ENCODE data around the gene SNTB2. TPM values are rescaled to one million over a fixed set of nuclear protein-coding genes. Genes with fewer than 3 reads are reported as not detected.

The SNTB2 gene
- total and polyA plus RNA-seq, 9 of the 15 experiments (the other 6 are each of a cell fraction or from before 2014, with no cell fraction given) = 1.2 to 13.7 (median 5.7) TPM

- TF ChIP-seq CGGBP1 (CRISPR knock-in tag; IDR thresholded peaks at IDR 0.05) (no peak), CREB3 (tag; conservative IDR thresholded peaks at IDR 0.05; ENCODE audit: low read depth) (no peak), ZBTB17 (CRISPR knock-in tag; IDR thresholded peaks at IDR 0.05) (no peak), CREB1 (IDR thresholded peaks at IDR 0.05) (no peak; the same call in 1 of the 2 replicates), CREB1 (CRISPR knock-in tag; IDR thresholded peaks at IDR 0.05) (0 out of 2 replicates have a peak, but pooled peaks have one; percentile 14), NR2C2 (CRISPR knock-in tag; IDR thresholded peaks at IDR 0.05) (no peak), NR2C2 (tag; IDR thresholded peaks at IDR 0.05) (no peak), MLX (CRISPR knock-in tag; conservative IDR thresholded peaks at IDR 0.05) (no peak), CBX1 (IDR thresholded peaks at IDR 0.05; ENCODE audit: low read depth) (no peak), KLF1 (tag; IDR thresholded peaks at IDR 0.05) (0 out of 2 replicates have a peak, but pooled peaks have one; percentile 34), HDGF (IDR thresholded peaks at IDR 0.05) (no peak), IFI16 (CRISPR knock-in tag; IDR thresholded peaks at IDR 0.05) (no peak), TAL1 (IDR thresholded peaks at IDR 0.05) (no peak), ZBTB12 (CRISPR knock-in tag; IDR thresholded peaks at IDR 0.05) (no peak), BACH1 (tag; IDR thresholded peaks at IDR 0.05) (no peak), PTBP1 (IDR thresholded peaks at IDR 0.05; ENCODE audit: low read depth, low read length) (no peak), ELF2 (CRISPR knock-in tag; IDR thresholded peaks at IDR 0.05) (no peak), MLLT1 (IDR thresholded peaks at IDR 0.05) (no peak), U2AF1 (optimal IDR thresholded peaks at IDR 0.05; ENCODE audit: low read depth, low read length) (no peak), PTRF (tag; IDR thresholded peaks at IDR 0.05) (no peak), ASH1L (IDR thresholded peaks at IDR 0.05; ENCODE audit: borderline replicate concordance, low read depth, partially characterized antibody) (no peak), MTF1 (CRISPR knock-in tag; IDR thresholded peaks at IDR 0.05; ENCODE audit: borderline replicate concordance) (no peak), EZH2 (IDR thresholded peaks at IDR 0.05; ENCODE audit: borderline replicate concordance, low read depth, low read length) (no peak), PURB (CRISPR knock-in tag; IDR thresholded peaks at IDR 0.05; ENCODE audit: low read depth) (no peak)
Measured at GRCh38 chr16:69311533-69312387, 124.8 kb downstream of the SNTB2 start (continued).

Measured in K562 (cell line).